Islet precursor cell (in vitro differentiated cells): ENCODE data around the gene TMEM150A.
A peak's percentile ranks its signal among the peaks of the same experiment; 100 is the strongest.
"Not testable (repeated sequence)": the region's sequence is repeated elsewhere in the genome, so short reads cannot be mapped to it uniquely, and the experiment has no call there.

Experiments used
- DNase-seq: peaks from one replicate; pipeline ENCODE4 v3.0.0-alpha.2; 2018

TMEM150A gene

GRCh38 chr2:85561280-85562212, 41.0 kb downstream of the TMEM150A start, which contains the start of gene GGCX:
TSS of gene GGCX (minus strand) at chr2:85561493. CDS start at chr2:85561428, 65 bp downstream.
- DNase-seq, result peak; percentile 98

- no peak for DNase-seq
Observed at GRCh38 chr2:85560812-85561279, 41.7 kb downstream of the TMEM150A start.

GRCh38 chr2:85560403-85560726, 42.1 kb downstream of the TMEM150A start:
- DNase-seq, result not testable (repeated sequence)

- no peak for DNase-seq
Observed at GRCh38 chr2:85558160-85558559, 44.3 kb downstream of the TMEM150A start.

- no peak for DNase-seq
Observed at GRCh38 chr2:85557130-85557529, 45.4 kb downstream of the TMEM150A start.

- DNase-seq, result no peak
Observed at GRCh38 chr2:85554980-85555612, 47.4 kb downstream of the TMEM150A start.

GRCh38 chr2:85553184-85553583, 49.3 kb downstream of the TMEM150A start:
- no peak for DNase-seq

- DNase-seq, result peak; percentile 92
Observed at GRCh38 chr2:85551698-85552678, 50.5 kb downstream of the TMEM150A start.

- DNase-seq, result no peak
Observed at GRCh38 chr2:85550486-85550885, 52.0 kb downstream of the TMEM150A start.

GRCh38 chr2:85549826-85550225, 52.7 kb downstream of the TMEM150A start:
- DNase-seq, result peak; percentile 73

GRCh38 chr2:85549095-85549494, 53.4 kb downstream of the TMEM150A start:
- no peak for DNase-seq

- no peak for DNase-seq
Observed at GRCh38 chr2:85548608-85548900, 53.9 kb downstream of the TMEM150A start.
